Activated CD4-positive, alpha-beta T cell treated with anti-CD3 and anti-CD28 coated beads, Interleukin-2, Interleukin-6, amounts not matched to agents 100 ng/mL and 50 ng/mL, durations not matched to agents 16 hours and 8 hours (primary cell): ENCODE measurements around the gene CT45A3.
A peak's percentile ranks its signal among the peaks of the same experiment; 100 is the strongest.
"Not testable (repeated sequence)": the region's sequence is repeated elsewhere in the genome, so short reads cannot be mapped to it uniquely, and the experiment has no call there.

ENCODE experiments used
- DNase-seq: peaks from one replicate; pipeline ENCODE4 v3.0.0-alpha.2; 2020

The CT45A3 gene, protein sequence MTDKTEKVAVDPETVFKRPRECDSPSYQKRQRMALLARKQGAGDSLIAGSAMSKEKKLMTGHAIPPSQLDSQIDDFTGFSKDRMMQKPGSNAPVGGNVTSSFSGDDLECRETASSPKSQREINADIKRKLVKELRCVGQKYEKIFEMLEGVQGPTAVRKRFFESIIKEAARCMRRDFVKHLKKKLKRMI

DNA sequence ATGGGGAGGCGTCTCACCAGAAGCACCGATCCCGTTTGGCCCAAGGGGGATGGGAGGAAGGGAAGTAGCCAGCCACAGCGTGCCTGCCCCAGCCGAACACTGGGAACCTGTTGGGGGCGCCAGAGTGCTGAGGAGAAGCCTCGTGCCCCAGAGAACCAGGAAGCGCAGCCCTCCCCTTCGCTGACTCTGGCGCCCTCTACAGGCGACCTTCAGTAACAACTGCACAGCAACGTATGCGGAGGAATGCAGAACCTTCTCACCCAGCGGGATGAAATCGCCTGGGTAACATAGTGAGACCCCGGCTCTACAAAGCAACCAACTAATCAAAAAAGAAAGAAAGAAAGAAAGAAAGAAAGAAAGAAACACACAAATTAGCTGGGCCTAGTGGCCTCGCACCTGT lies at the start of gene CT45A3:
CT45A3 (minus strand) TSS at position 101 of the 400 bp plus-strand sequence. CDS start 3,747 bp downstream, outside the sequence.
- not testable (repeated sequence) for DNase-seq

DNA sequence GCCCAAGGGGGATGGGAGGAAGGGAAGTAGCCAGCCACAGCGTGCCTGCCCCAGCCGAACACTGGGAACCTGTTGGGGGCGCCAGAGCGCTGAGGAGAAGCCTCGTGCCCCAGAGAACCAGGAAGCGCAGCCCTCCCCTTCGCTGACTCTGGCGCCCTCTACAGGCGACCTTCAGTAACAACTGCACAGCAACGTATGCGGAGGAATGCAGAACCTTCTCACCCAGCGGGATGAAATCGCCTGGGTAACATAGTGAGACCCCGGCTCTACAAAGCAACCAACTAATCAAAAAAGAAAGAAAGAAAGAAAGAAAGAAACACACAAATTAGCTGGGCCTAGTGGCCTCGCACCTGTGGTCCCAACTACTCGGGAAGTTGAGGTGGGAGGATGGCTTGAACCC lies 34.7 kb upstream of the CT45A3 start, which contains the start of gene CT45A6:
CT45A6 (minus strand) TSS at position 101 of the 400 bp plus-strand sequence. CDS start 3,794 bp downstream, outside the sequence.
- DNase-seq, result not testable (repeated sequence)

- DNase-seq, result not testable (repeated sequence)
These were observed 17.4 kb upstream of the CT45A3 start, which contains the start of gene CT45A5 for GRCh38 chrX:135785403-135785802. CT45A5 (minus strand) TSS chrX:135785503; CDS start chrX:135781729, 3,774 bp downstream.

DNA sequence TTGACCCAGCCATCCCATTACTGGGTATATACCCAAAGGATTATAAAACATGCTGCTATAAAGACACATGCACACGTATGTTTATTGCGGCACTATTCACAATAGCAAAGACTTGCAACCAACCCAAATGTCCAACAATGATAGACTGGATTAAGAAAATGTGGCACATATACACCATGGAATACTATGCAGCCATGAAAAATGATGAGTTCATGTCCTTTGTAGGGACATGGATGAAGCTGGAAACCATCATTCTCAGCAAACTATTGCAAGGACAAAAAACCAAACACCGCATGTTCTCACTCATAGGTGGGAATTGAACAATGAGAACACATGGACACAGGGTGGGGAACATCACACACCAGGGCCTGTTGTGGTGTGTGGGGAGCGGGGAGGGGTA lies 23.3 kb downstream of the CT45A3 start:
- DNase-seq, result not testable (repeated sequence)

DNA sequence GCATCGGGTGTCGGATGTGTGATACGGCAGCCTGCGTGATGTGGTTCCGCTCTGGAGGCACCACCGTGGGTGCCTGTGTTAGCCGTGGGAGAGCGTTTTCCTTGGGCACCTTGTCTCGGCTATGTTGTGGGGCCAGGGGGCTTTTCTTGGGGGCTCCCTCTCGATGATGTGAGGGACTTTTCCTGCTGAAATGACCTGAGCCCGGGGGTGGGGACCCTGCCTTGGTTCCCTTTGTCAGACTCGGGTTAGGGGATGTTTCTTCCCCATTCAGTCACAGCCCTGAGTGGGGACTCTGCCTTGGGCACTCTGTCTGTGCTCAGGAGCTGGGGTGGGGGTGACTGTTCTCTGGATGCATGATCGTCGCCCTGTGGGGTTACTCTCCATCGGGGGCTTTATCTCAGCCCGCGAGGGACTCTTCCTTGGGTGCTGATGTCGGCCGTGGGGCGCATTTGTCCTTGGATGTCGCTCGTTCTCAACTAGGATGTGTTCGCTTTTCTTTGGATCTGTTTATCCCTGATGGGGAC lies 26.7 kb downstream of the CT45A3 start:
- DNase-seq, result no peak

GRCh38 chrX:135740681-135741149 lies 27.3 kb downstream of the CT45A3 start:
- DNase-seq, result peak; percentile 54

DNA sequence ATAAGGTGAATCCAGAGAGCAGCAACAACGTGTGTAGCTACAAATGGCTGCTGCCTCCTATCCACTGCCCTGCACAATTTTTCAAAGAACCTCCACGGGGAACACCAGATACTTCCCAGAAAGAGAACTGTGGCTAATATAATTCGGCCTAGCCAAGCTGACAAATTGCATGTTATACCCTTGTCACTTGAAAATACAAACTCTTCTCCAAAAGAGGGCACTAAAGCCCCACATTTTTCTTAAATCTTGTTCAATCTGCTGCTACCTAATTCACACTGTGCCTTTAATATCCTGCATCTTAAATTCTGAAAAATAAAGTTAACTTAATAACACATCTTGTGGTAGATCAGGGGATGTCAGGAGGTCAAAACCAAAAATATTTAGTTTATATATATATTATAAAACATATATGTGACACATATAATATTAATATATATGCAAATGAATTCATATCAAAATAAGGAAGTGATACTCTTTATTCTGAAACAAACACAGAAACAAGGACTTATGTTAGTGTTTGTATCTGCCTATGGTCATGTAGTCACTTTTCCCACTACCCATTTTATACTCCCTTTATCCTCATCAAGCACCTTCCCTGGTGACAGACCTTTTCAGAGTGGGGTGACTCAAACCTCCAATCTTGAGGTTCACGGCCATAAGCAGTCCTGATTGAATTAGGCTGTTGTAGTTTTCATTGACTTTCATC lies 30.5 kb downstream of the CT45A3 start:
- DNase-seq, result no peak

DNA sequence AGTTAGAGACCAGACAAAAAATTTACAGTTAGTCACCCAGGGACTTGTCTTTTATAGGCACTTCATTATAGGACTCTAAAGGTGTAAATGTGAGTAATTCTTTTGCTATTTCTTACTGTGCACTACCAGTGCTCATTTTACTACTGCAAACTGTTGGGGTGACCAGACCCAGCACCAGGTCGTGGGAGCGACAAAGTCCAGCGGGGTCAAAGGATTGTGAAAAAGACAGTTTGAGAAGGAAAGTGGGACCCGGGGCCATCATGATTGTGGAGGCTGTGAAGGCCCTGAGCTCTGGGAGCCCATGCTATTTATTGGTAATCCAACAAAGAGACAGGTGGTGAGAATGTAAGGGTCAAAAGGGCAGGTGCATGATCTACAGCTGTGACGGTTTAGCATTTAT lies 33.3 kb downstream of the CT45A3 start:
- DNase-seq, result not testable (repeated sequence)

- no peak for DNase-seq
These were observed 54.2 kb downstream of the CT45A3 start for GRCh38 chrX:135713795-135714194.

- DNase-seq, result peak; percentile 44
These were observed 54.8 kb downstream of the CT45A3 start, which contains the start of gene CT45A1 for GRCh38 chrX:135713183-135713689. CT45A1 (plus strand) TSS chrX:135713639; CDS start chrX:135718941, 5,302 bp downstream.
